Transverse colon (tissue), 3 donors: ENCODE results near the gene CDK5RAP2.

Experiments used
- CTCF ChIP-seq, 5 experiments: fragments of 200-600 bp in 3 of 5; fragments of 450-650 bp in 2 of 5; sonication (generic) in 3 of 5; IDR thresholded peaks; 1 replicate in 2 of 5; 2 replicates in 3 of 5; pipeline ENCODE4 v1.5.1; 2016 to 2017; ENCODE audit warnings: antibody characterized with exemption in 5 of 5, inconsistent platforms in 3 of 5, mild to moderate bottlenecking in 2 of 5, moderate library complexity in 1 of 5
- POLR2A ChIP-seq: fragments of 450-650 bp; IDR thresholded peaks from one replicate; pipeline ENCODE4 v1.6.1; 2016; ENCODE audit warnings: antibody characterized with exemption, mild to moderate bottlenecking, moderate library complexity

DNA sequence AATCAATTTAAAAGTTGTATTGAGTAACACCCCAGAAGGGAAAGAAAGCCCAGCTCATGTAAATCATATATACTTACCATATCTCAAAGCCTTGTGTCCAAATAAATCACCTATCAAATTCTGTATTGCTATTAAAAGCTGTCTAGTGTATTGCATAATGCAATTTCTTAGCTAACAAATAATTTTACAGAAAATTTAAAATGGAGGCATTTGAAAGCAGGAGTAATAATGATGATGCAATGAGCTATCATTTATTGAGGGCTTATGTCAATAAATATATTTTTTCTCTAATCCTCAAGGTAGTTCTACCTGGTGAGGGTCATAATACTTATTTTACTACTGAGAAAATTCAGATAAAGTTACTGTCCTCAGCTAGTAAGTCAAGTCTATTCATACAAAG, 42.8 kb upstream of the CDK5RAP2 start:
- TF ChIP-seq POLR2A (no peak), CTCF (IDR thresholded peaks at IDR 0.05) (no peak)
